Upper lobe of left lung (tissue), 6 donors: Measurements from ENCODE around the gene ITPR2. TPM values are rescaled to one million over a fixed set of nuclear protein-coding genes. Genes with fewer than 3 reads are reported as not detected.

Experiments used
- ATAC-seq, 2 donors: fragments of 200-7000 bp; cut with Tn5 transposase; one replicate each; pipeline ENCODE4 v1.9.1; 2022; ENCODE audit warnings: mild to moderate bottlenecking in 2 of 2, moderate library complexity in 2 of 2; ENCODE audit not compliant: low FRiP score in 2 of 2
- DNase-seq, 2 donors: peaks; one replicate each; pipeline ENCODE4 v3.0.0-alpha.2; 2019 to 2020
- H3K27ac ChIP-seq, 4 donors: fragments of 200-600 bp; sonication (generic); one replicate each; pipeline ENCODE4 v1.5.1; 2016 to 2019
- H3K27me3 ChIP-seq, 4 donors: fragments of 200-600 bp; sonication (generic); one replicate each; pipeline ENCODE4 v1.5.1; 2017 to 2019
- H3K36me3 ChIP-seq, 4 donors: fragments of 200-600 bp; sonication (generic); one replicate each; pipeline ENCODE4 v1.5.1; 2016 to 2019
- H3K4me1 ChIP-seq, 4 donors: fragments of 200-600 bp; sonication (generic); one replicate each; pipeline ENCODE4 v1.5.1; 2018 to 2019
- H3K4me3 ChIP-seq, 4 donors: fragments of 200-600 bp; sonication (generic); one replicate each; pipeline ENCODE4 v1.5.1; 2017 to 2019; ENCODE audit warnings: mild to moderate bottlenecking in 2 of 4, moderate library complexity in 1 of 4
- H3K9me3 ChIP-seq, 4 donors: fragments of 200-600 bp; sonication (generic); one replicate each; pipeline ENCODE4 v1.5.1; 2018 to 2019
- EP300 ChIP-seq, 4 donors: sonication (generic); formaldehyde crosslinking; IDR thresholded peaks; one replicate each; pipeline ENCODE4 v1.5.1; 2017; ENCODE audit warnings: antibody characterized with exemption in 4 of 4, control low read depth in 2 of 4
- POLR2A ChIP-seq, 4 donors: fragments of 450-650 bp; IDR thresholded peaks; one replicate each; pipeline ENCODE4 v1.5.1; 2016 to 2017; ENCODE audit warnings: antibody characterized with exemption in 4 of 4, mild to moderate bottlenecking in 2 of 4
- POLR2AphosphoS5 ChIP-seq, 2 donors: sonication (generic); formaldehyde crosslinking; IDR thresholded peaks; one replicate each; pipeline ENCODE4 v1.5.1; 2017; ENCODE audit warnings: antibody characterized with exemption in 2 of 2
- WGBS, 2 donors: methylation state at CpG; one replicate each; pipeline ENCODE4 v1.1.5; 2017 to 2018; 5-methylcytosine and 5-hydroxymethylcytosine counted together
- total RNA-seq, 6 donors: library from RNA; depleted of rRNA in 4 of 6; stranded (reverse); fragments of >200 nt in 4 of 6; gene quantifications; one replicate each; pipeline versions ENCODE4 v1.1.0 to v1.2.1, GENCODE V29; 2016 to 2021
- TF ChIP-seq, protein P1 (sequence below), 6 experiments: fragments of 450-650 bp in 4 of 6; fragments of 200-600 bp in 2 of 6; sonication (generic) in 2 of 6; IDR thresholded peaks; one replicate each; pipeline ENCODE4 v1.5.1; 2016 to 2019; ENCODE audit warnings: antibody characterized with exemption in 6 of 6
- donor health status: DM: no; HTN: no; CAD: no; lungs with moderate emphysema.
- donor health status: DM: no; HTN: yes; CAD: no; lungs with severe emphysema.

The ITPR2 gene
- total RNA-seq, 6 donors from 2014 or later = 35.5 to 115 (median 45.0) TPM

DNA sequence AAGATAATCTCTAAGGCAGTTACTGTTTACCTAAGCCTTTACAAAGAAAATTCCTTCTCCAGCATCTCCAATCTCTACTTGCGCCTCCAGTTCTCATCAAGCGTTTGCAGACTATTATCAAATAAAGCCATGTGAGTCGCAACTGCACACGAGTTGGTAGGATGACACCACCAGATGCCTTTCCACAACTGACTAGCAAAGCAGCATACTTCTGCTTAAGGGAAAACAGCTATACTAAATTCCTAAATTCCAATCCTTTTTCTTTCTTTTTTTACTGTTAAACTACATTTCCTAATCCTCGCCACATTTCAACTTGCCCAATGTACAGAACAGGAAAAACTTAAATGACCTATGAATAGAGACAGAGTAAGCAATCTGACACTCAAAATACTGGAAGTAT, 166.7 kb downstream of the ITPR2 start:
- H3K27ac ChIP-seq = no peak overlapping the region
- H3K36me3 ChIP-seq = peaks cover 0 to 12% (median 0%) of the 10 kb centered on the region in 4 donors
- TF ChIP-seq POLR2AphosphoS5 (IDR thresholded peaks at IDR 0.05) (no peak), POLR2A (IDR thresholded peaks at IDR 0.05) (no peak), EP300 (IDR thresholded peaks at IDR 0.05) (no peak)
- TF ChIP-seq, protein P1, sequence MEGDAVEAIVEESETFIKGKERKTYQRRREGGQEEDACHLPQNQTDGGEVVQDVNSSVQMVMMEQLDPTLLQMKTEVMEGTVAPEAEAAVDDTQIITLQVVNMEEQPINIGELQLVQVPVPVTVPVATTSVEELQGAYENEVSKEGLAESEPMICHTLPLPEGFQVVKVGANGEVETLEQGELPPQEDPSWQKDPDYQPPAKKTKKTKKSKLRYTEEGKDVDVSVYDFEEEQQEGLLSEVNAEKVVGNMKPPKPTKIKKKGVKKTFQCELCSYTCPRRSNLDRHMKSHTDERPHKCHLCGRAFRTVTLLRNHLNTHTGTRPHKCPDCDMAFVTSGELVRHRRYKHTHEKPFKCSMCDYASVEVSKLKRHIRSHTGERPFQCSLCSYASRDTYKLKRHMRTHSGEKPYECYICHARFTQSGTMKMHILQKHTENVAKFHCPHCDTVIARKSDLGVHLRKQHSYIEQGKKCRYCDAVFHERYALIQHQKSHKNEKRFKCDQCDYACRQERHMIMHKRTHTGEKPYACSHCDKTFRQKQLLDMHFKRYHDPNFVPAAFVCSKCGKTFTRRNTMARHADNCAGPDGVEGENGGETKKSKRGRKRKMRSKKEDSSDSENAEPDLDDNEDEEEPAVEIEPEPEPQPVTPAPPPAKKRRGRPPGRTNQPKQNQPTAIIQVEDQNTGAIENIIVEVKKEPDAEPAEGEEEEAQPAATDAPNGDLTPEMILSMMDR (IDR thresholded peaks at IDR 0.05) = no peak
- ATAC-seq (no peak), DNase-seq (no peak)
- no peaks in the 10 kb centered on the region for H3K4me1 ChIP-seq
- WGBS, 2 donors = 86 to 92% methylated on average over 5 of the region's 5 CpGs
- no peaks in the 10 kb centered on the region for H3K9me3 ChIP-seq
- H3K27me3 ChIP-seq = no peaks in the 10 kb centered on the region
- no peak overlapping the region for H3K4me3 ChIP-seq

DNA sequence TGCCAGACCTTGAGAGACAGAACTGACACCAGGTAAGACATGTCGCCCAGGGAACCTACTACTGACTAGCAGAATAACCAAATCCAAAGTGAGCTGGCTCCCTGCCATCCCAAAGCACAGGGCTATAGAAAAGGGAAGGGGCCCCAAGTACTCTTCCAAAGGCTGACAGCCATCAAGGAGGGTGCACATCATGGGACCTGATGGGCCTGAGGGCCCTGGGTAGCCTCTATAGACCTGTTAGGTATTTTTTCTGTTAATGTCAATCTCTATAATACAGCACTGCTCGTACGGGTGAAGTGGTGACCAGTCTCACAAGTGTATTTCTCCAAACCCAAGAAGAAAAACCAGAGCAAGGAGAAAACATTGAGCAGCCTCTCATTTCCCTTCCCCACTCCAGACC, 171.6 kb downstream of the ITPR2 start:
- Histone ChIP-seq H3K27me3 (no peaks in the 10 kb centered on the region), H3K4me3 (no peak overlapping the region), H3K9me3 (no peaks in the 10 kb centered on the region), H3K4me1 (no peaks in the 10 kb centered on the region), H3K27ac (no peak overlapping the region), H3K36me3 (peaks cover 7 to 34% (median 12%) of the 10 kb centered on the region in 4 donors)
- TF ChIP-seq EP300 (IDR thresholded peaks at IDR 0.05) (no peak), POLR2A (IDR thresholded peaks at IDR 0.05) (no peak), POLR2AphosphoS5 (IDR thresholded peaks at IDR 0.05) (no peak)
- TF ChIP-seq, protein P1 (IDR thresholded peaks at IDR 0.05) = no peak
- DNase-seq (no peak), ATAC-seq (peak in 1 of 2 donors; percentile 15)
- 91 to 98% methylated on average over 3 of the region's 3 CpGs for WGBS, 2 donors

DNA sequence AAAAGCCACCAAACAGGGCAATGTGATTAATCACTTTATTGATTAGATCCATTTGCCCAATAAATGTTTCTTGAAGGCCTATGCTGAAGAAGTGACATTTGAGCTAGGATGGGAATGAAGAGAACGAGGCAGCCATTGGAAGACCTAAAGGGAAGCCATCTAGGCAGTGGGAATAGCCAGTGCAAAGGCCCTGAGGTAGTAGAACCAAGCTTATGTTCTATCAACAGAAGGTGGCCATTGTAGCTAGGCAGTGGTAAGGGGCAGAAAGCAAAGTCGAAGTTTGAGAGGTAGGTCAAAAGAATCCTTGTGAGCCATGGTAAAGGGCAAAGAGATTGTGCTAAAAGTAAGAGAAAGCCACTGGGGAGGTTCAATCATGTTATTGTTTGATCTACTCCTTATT, 173.1 kb downstream of the ITPR2 start:
- Histone ChIP-seq H3K4me1 (no peaks in the 10 kb centered on the region), H3K27ac (no peak overlapping the region), H3K27me3 (no peaks in the 10 kb centered on the region), H3K36me3 (peaks cover 10 to 39% (median 17%) of the 10 kb centered on the region in 4 donors), H3K9me3 (no peaks in the 10 kb centered on the region), H3K4me3 (no peak overlapping the region)
- TF ChIP-seq POLR2AphosphoS5 (IDR thresholded peaks at IDR 0.05) (no peak), POLR2A (IDR thresholded peaks at IDR 0.05) (no peak), EP300 (IDR thresholded peaks at IDR 0.05) (no peak)
- TF ChIP-seq, protein P1 (IDR thresholded peaks at IDR 0.05) = no peak
- 56 to 61% methylated on average over 2 of the region's 2 CpGs for WGBS, 2 donors
- DNase-seq (no peak), ATAC-seq (no peak)

DNA sequence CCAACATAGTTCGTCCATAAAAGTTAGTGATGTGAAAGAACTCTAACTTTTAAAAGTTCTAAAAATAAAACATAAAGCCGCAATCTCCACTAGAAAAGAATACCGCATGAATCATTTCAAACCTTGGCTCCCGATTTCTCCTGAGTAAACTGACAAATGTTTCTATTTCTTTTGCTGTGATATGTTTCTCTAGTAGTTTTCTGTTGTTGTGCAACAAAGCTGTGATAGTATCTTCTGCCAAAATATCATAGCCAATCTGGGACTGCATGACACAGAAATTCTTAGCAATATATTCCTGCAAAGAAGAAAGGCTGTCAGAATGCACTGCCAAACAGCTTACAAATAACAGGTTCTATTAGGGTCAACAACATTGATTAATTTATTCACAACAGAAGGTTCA, 174.0 kb downstream of the ITPR2 start:
- ATAC-seq = peak in 1 of 2 donors; percentile 71
- Histone ChIP-seq H3K4me1 (no peaks in the 10 kb centered on the region), H3K9me3 (no peaks in the 10 kb centered on the region), H3K27me3 (no peaks in the 10 kb centered on the region), H3K4me3 (no peak overlapping the region), H3K36me3 (peaks cover 10 to 45% (median 21%) of the 10 kb centered on the region in 4 donors), H3K27ac (no peak overlapping the region)
- 68 to 81% methylated on average over 4 of the region's 4 CpGs for WGBS, 2 donors
- DNase-seq = no peak
- TF ChIP-seq, protein P1 (IDR thresholded peaks at IDR 0.05) = no peak
- no peak for TF ChIP-seq POLR2AphosphoS5 (IDR thresholded peaks at IDR 0.05)
- no peak for TF ChIP-seq EP300 (IDR thresholded peaks at IDR 0.05)
- no peak for TF ChIP-seq POLR2A (IDR thresholded peaks at IDR 0.05)

DNA sequence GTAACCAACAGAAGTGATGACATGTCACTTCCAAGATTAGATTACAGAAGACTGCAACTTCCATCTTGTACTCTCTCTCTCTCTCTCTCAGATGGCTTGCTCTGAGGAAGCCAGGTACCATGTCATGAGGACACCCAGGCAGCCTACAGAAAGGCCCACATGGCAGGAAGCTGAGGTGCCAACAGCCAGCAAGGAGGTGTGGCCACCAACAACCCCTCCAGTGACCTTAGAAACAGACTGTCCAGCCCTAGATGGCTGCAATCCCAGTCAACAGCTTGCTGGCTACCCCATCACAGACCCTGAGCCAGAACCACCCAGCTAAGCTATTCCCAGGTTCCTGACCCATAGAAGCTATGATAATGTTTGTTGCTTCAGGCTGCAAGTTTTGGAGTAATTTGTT, 178.4 kb downstream of the ITPR2 start:
- Histone ChIP-seq H3K4me1 (no peaks in the 10 kb centered on the region), H3K27ac (no peak overlapping the region), H3K36me3 (peaks cover 10 to 43% (median 21%) of the 10 kb centered on the region in 4 donors), H3K9me3 (no peaks in the 10 kb centered on the region), H3K4me3 (no peak overlapping the region), H3K27me3 (no peaks in the 10 kb centered on the region)
- no peak for TF ChIP-seq POLR2AphosphoS5 (IDR thresholded peaks at IDR 0.05)
- TF ChIP-seq, protein P1 (IDR thresholded peaks at IDR 0.05) = no peak
- no peak for TF ChIP-seq EP300 (IDR thresholded peaks at IDR 0.05)
- TF ChIP-seq POLR2A (IDR thresholded peaks at IDR 0.05) = no peak
- ATAC-seq (no peak), DNase-seq (no peak)
